ENCODE data around the gene KLK8.

GRCh38 chr19:51018745-51019543, 17.5 kb upstream of the KLK8 start:
- no peak for TF ChIP-seq CTCF (IDR thresholded peaks at IDR 0.05)
- TF ChIP-seq POLR2A (IDR thresholded peaks at IDR 0.05), result peak in 2 of 4 donors; percentile 33 to 72

Data from esophagus squamous epithelium (tissue), 4 donors.